GM10248 (cell line): ENCODE data around the gene RGS2.

Source experiments
- CTCF ChIA-PET: fragments of 300-600 bp; sonication (Branson Sonifier 250); formaldehyde crosslinking; extraction: SDS; loops from one replicate; lab custom pipeline; 2021; ENCODE audit warnings: antibody characterized with exemption; lab: Yijun Ruan, JAX
- POLR2A ChIA-PET: fragments of 350-650 bp; sonication (Branson Sonifier 250); formaldehyde crosslinking; extraction: SDS; loops from one replicate; lab custom pipeline; 2020; ENCODE audit warnings: antibody characterized with exemption; lab: Yijun Ruan, JAX
- DNase-seq: peaks from one replicate; pipeline ENCODE4 v3.0.0; 2012; ENCODE audit errors: extremely low spot score
- CTCF ChIP-seq: IDR thresholded peaks from 2 replicates; pipeline ENCODE4 v1.5.1; 2012; ENCODE audit warnings: mild to moderate bottlenecking, low read depth; ENCODE audit errors: extremely low read depth, missing control alignments, control extremely low read depth

RGS2 gene

GRCh38 chr1:192860478-192861185 lies 51.8 kb downstream of the RGS2 start:
- no peak for TF ChIP-seq CTCF
- POLR2A ChIA-PET: no interaction called here
- CTCF ChIA-PET: interaction anchor here (1.0 to 1.9 kb wide), 4 partner anchors 10 to 165 kb away, joined by 3 to 5 read pairs (median 4); no protein-coding TSS in a partner anchor
- no peak for DNase-seq

GRCh38 chr1:192861860-192862259 lies 53.0 kb downstream of the RGS2 start:
- DNase-seq: no peak
- no peak for TF ChIP-seq CTCF
- CTCF ChIA-PET: interaction anchor here (0.8 to 1.6 kb wide), 4 partner anchors 9 to 164 kb away, joined by 3 to 5 read pairs (median 3); no protein-coding TSS in a partner anchor
- POLR2A ChIA-PET: no interaction called here
